K562 (cell line): ENCODE data around the gene PANK2.

Source experiments
- BHLHE40 ChIP-seq: IDR thresholded peaks from 2 replicates; pipeline ENCODE4 v1.6.1; 2011; ENCODE audit warnings: low read length, improper control_type of control experiment
- CEBPB ChIP-seq: fragments of 450-650 bp; IDR thresholded peaks from 2 replicates; pipeline ENCODE4 v1.6.1; 2016; ENCODE audit warnings: missing genetic modification characterization, missing compliant biosample characterization
- RFX5 ChIP-seq: IDR thresholded peaks from 2 replicates; pipeline ENCODE4 v1.6.1; 2011; ENCODE audit warnings: low read depth, mild to moderate bottlenecking, improper control_type of control experiment, low read length
- ZNF143 ChIP-seq: sonication (generic); formaldehyde crosslinking; IDR thresholded peaks from 2 replicates; pipeline ENCODE4 v1.9.0; 2022; ENCODE audit warnings: mild to moderate bottlenecking, missing genetic modification reagents
- TF ChIP-seq, protein P1 (sequence below), 3 experiments: IDR thresholded peaks in 2 of 3; conservative IDR thresholded peaks in 1 of 3; 2 replicates each; pipeline ENCODE4 v1.5.1; 2011 to 2012; ENCODE audit warnings: low read length in 3 of 3, mild to moderate bottlenecking in 3 of 3, control low read depth in 2 of 3, improper control_type of control experiment in 1 of 3, inconsistent platforms in 1 of 3, low read depth in 1 of 3, mixed read lengths in 1 of 3, moderate library complexity in 1 of 3; ENCODE audit not compliant: insufficient read depth in 2 of 3

DNA sequence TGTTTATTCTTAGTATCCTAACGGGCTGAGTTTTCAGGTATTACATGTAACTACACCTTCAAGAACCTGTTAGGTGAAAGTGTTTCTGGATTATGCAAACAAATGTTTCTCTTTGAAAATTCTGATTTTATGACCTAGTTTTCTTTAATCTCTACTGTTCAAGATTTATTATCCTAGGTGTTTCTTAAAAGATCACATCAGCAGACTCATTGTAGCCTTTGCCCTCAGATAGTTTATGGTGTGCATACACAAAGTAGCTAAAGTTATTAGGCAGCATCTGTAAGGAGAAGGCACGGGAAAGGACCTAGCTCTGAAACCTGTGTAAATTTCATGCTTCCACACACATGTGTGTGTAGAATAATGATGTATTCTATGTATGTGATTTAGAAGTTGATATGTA lies 21.7 kb downstream of the PANK2 start:
- TF ChIP-seq CEBPB (tag) (no peak), RFX5 (no peak), ZNF143 (CRISPR knock-in tag) (no peak), BHLHE40 (no peak)
- TF ChIP-seq, protein P1, sequence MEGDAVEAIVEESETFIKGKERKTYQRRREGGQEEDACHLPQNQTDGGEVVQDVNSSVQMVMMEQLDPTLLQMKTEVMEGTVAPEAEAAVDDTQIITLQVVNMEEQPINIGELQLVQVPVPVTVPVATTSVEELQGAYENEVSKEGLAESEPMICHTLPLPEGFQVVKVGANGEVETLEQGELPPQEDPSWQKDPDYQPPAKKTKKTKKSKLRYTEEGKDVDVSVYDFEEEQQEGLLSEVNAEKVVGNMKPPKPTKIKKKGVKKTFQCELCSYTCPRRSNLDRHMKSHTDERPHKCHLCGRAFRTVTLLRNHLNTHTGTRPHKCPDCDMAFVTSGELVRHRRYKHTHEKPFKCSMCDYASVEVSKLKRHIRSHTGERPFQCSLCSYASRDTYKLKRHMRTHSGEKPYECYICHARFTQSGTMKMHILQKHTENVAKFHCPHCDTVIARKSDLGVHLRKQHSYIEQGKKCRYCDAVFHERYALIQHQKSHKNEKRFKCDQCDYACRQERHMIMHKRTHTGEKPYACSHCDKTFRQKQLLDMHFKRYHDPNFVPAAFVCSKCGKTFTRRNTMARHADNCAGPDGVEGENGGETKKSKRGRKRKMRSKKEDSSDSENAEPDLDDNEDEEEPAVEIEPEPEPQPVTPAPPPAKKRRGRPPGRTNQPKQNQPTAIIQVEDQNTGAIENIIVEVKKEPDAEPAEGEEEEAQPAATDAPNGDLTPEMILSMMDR (IDR thresholded peaks at IDR 0.05 in 2 of 3, conservative IDR thresholded peaks at IDR 0.05 in 1 of 3; ENCODE audit: insufficient read depth in 2 of 3, low read depth in 1 of 3, low read length in 3 of 3) = no peak
